HG02943 (cell line): ENCODE results near the gene SYTL3.

ENCODE experiments used
- ATAC-seq: cut with Tn5 transposase; IDR thresholded peaks from one replicate; pipeline ENCODE4 v1.9.1; 2021; ENCODE audit warnings: mild to moderate bottlenecking, low read depth, moderate library complexity; ENCODE audit not compliant: unreplicated experiment

SYTL3 gene

DNA sequence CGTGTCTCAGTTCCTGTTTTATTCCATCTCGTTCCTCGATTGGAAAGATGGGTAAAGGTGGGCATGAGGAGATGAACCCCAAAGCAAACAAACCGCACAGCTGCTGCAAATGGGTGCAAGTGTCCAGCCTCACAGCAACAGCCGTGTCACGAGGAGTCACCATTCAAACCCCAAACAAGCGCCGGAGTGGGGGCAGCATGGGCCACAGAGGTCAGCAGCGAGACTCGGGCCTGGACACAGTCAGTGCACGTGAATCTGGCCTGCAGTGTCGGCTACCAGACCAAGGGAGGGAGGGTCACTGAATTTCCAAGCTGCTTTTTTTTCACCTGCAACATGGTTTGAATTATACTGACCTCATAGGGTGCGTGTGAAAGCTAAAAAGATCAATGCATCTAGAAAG lies 105.8 kb downstream of the SYTL3 start:
- no peak for ATAC-seq

DNA sequence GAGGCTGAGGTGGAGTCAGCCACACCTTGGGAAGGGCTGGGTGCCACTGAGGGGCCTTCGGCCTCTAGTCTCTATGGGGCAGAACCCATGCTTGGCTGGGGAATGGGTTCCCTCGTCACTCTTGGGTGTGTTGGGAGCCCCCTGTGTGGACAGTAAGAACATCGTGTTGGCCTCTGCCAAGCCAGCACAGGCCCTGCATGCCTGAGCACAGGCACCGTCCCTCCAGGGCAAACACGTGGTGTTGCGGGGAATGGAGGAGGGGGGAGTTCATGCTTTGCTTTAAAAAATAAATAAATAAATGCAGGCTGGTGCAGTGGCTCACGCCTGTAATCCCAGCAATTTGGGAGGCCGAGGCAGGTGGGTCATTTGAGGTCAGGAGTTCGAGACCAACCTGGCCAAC lies 106.3 kb downstream of the SYTL3 start:
- no peak for ATAC-seq

DNA sequence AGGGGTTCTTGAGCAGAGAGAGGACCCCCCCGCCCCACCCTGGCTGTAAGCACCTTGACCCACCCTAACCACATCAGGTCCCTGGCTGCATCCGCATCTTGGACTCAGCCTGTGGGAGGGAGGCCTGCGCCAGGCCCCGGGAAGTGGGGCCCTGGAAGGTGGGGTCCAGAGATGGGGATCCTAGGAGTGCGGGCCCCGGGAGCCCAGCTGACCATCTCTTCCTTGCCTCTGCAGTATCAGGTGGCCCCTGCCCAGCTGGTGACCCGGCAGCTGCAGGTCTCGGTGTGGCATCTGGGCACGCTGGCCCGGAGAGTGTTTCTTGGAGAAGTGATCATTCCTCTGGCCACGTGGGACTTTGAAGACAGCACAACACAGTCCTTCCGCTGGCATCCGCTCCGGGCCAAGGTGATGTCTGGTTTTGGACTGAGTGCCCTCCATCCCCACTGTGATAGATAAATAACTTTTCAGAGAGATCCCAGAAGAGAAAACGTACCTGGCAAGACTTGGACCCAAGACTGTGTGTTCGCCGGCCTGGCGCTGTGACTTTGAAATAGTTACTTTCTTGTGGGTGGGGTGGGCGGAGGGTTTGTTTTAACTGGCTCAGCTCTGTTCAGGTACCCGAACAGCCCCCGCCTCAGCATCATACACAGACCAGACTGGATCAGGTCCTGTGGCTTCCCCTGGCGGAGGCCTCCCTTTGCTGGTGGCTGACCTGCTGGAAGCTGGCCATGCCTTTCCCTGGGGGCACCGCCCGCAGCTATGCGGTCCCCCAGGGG lies 107.3 kb downstream of the SYTL3 start:
- ATAC-seq: no peak

DNA sequence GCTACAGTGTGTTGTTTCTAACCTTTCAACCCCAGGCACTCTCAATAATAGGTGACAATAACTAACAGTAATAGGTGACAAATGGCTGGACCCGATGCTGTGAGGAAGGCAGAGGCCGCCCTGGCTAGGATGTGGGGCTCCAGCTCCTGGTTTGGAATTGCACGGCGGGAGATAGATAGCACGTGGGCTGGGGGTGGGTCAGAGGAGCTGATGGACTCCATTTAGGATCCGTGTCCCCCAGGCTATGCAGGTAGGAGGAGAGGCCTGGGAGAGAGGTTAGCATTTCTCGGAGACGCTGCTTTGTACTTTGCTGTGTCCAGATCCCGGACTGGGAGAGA lies 107.9 kb downstream of the SYTL3 start:
- no peak for ATAC-seq

GRCh38 chr6:158758451-158758860 lies 108.6 kb downstream of the SYTL3 start:
- ATAC-seq: no peak

GRCh38 chr6:158758941-158759479 lies 109.2 kb downstream of the SYTL3 start:
- ATAC-seq: no peak

DNA sequence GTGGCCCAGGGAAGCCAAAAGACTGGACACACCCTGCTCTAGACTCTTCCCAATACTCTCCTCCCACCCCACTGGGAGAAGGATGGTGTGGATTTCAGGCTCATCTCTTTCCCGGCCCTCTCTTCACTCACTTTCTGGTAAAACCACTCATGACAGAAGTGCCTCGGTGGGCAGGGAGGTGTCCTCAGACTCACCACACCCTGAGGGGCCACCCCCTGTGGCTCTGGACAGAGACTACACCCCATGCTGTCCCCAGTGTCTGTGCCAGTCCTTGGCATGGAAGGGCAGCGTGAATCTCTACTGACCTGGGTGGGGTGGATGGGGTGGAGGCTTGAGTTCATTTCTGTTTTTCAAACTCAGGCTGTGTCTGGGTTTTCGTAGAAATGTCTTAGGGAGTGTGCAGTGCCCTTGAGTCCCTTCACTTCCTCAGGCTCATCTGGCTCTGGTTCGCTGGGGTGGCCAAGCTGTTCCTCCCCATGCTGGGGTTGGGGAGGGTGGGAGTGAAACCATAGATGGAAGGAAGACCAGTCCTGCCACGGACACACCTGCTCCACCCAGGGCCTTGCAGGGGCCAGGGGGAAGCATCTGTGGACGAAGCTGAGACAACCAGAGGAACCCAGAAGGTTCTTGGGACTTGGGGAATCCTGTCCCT lies 110.2 kb downstream of the SYTL3 start:
- ATAC-seq: no peak

DNA sequence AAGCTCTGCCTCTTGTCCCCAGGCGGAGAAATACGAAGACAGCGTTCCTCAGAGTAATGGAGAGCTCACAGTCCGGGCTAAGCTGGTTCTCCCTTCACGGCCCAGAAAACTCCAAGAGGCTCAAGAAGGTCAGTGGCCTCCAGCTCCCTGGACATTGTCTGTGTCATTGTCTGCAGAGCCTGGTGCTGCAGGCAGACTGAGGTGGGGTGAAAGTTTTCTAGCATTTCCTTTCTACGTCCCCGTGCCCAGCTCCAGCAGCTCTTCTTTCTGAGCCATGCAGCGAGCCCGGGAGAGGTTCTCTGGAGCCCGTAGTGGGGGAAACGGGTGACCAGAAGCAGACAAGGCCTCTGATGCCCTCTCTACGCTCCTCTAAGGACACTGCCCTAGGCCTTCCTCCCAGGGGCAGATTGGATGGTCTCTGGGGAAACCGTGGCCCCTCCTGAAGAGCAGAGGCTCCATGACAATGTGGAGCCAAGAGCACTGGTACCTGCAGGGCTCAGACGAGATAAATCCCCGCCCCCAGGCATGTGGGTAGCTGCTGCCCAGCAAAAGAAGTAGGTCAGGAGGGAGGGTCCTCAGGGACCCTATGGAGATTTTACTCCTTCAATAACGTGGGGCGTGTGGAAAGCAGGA lies 110.9 kb downstream of the SYTL3 start:
- no peak for ATAC-seq

DNA sequence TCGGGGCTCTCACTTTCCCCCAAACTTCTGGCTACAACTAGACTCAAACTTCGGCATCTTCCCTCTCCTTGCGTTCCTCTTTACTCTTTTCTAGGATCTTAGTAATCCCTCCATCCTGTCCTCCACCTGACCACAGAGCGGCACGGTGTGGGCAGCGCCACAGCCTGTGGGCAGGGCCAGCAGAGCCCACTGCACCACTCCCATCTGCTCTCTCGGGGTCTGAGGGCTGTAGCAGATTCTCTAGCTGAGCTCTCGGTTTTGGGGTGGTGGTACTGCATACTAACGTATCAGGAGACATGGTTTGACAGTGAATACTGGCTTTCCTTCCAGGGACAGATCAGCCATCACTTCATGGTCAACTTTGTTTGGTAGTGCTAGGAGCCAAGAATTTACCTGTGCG lies 111.9 kb downstream of the SYTL3 start:
- ATAC-seq: no peak

GRCh38 chr6:158762787-158763433 lies 113.1 kb downstream of the SYTL3 start:
- no peak for ATAC-seq

DNA sequence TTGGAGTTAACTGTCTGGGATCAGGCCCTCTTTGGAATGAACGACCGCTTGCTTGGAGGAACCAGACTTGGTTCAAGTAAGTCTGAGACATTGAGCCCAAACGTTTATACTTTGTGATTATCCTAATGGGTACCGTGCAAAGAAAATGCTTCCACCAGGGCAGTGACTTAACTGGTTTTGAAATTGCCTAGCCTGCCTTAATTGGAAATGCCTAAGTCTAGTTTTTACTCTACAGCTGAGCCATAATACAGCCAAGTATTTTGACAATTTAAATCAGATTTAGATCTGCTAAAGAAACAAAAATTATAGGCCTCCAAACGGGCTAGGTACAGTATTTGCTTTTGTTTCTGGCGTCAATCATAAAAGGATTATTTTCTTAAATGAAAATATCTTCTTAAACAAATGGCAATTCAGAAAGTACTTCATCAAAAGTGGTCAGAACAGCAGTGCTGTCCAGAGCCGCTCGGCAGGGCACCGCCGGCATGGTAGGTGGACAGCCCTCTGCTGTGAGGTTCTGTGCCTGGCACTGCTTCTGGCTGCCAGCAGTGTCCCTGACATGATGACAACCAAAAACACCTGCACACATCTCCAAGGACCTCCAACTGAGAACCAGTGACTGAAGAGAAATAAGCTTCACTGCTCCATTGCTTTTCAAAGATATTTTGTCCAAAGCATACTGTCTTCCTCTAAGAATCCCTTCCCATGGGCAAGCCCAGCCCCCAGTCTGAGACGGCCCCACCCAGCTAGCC lies 113.8 kb downstream of the SYTL3 start:
- no peak for ATAC-seq

DNA sequence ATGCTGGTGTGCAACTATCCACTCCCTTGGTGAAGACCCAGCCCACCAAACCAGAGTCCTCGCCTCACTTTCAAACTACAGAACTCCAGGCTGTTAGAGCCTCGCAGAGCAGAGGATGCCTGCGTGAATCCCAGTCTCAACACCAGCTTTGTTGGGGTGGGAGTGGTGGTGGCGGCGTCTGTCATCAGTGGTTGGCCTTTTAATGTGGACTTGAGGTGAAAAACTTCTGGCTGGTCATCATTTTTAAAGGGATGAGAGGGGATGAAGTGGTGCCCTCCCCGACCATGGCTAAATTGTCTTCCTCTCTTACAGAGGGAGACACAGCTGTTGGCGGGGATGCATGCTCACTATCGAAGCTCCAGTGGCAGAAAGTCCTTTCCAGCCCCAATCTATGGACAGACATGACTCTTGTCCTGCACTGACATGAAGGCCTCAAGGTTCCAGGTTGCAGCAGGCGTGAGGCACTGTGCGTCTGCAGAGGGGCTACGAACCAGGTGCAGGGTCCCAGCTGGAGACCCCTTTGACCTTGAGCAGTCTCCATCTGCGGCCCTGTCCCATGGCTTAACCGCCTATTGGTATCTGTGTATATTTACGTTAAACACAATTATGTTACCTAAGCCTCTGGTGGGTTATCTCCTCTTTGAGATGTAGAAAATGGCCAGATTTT lies 114.5 kb downstream of the SYTL3 start:
- ATAC-seq: no peak

DNA sequence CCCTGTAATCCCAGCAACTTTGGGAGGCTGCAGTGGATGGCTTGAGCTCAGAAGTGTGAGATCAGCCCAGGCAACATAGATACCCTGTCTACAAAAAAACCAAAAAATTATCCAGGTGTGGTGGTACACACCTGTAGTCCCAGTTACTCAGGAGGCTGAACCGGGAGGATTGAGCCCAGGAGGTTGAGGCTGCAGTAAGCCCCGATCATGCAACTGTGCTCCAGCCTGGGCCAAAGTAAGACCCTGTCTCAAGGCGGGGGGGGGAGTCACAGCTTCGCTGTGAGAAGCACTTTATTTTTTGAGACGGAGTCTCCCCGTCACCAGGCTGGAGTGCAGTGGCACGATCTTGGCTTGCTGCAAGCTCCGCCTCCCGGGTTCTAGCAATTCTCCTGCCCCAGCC lies 115.1 kb downstream of the SYTL3 start:
- ATAC-seq: no peak

DNA sequence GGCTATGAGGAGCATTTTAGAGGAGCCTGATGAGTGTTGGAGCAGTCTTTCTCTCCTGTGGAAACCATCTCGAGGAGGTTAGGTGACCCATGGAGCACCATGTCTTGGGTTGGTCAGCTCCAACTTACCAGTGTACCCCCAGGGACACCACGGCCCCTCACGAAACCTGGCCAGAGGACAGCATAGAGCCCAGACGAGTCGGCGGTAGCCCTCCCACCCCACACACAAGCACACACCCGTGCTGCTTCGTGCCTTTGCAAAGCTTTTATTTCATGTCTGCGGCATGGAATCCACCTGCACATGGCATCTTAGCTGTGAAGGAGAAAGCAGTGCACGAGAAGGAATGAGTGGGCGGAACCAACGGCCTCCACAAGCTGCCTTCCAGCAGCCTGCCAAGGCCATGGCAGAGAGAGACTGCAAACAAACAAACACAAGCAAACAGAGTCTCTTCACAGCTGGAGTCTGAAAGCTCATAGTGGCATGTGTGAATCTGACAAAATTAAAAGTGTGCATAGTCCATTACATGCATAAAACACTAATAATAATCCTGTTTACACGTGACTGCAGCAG lies 115.7 kb downstream of the SYTL3 start:
- no peak for ATAC-seq

DNA sequence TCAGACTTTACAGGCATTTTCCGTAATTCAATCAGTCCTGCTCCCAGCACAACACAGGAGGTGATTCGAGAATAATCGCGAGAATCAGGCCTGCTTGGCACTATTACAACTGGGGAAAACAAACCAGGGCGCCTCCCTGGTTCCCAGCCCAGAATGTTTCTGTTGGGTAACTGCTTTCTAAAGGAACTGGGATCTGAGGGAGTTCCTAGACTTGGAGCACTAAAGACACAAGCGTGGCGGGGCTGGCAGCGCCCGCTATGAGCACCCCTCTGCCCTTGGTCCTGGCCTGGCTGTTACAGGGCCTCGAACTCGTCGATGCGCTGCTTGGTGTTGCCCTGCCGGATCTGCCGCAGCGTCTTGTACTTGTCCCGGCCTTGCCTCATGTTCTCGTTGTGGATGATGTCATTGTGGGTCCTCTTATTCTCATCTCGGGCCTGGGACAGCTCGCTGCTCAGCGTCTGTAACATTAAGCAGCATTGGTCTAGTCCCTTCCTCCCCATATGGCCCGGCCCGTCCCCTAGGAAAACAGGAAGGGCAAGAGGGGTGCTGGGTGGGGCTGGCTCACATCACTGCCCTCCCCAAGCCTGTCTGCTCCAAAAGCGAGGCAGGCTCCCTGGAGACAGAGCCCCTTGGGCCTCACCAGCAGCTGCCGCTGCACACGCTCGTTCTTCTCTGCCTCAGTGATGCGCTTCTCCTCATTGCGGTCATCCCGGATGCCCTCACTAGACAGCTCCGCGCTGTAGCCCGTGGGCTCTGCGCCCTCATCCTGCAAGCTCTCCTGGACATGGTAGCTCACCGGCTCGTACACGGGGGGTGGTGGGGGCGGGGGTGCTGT lies 117.0 kb downstream of the SYTL3 start:
- ATAC-seq: no peak

- ATAC-seq: no peak
Measured at GRCh38 chr6:158767709-158768108, 117.9 kb downstream of the SYTL3 start.

DNA sequence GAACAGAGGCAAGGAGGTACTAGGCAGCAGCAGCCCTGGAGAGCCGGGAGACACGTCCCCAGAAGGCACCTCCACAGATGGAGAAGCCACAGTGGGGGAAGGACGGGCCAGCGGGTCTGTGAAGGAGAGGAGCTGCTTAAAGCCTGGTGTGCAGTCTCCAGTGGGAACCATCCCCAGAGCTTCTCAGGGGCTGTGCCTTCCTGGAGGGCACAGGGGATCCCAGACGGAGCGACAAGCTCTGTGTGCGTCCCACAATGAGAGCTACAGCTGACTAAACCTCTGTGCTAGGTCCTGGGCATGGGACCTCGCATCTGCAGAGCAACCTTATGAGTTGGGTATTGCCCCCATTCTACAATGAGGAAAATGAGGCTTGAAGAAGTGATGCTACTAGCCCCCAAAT lies 118.6 kb downstream of the SYTL3 start:
- ATAC-seq: no peak

DNA sequence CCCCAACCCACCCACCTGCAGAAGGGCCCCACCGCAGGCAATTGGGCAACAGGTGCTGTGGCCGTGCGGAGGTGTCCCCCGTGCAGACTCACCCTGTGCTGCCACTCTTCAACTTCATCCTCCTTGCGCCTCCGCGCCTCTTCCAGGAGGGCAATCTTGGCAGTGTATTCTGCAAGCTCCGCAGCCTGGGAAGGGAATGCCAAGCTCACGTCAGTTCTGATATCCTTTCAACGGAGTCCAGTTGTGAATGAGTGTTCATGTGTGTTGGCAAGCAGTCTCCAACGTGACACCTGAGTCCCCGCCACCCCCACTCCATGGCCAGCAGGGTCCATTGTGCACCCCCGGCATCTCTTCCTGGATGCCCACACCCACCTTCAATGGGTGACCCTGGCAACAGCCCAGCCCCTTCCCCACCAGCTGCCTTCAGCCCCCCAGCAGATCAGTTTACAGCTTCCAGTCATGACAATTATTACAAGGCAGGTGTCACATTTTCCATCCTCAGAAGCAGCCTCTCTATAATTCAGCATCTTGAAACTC lies 119.4 kb downstream of the SYTL3 start:
- no peak for ATAC-seq
